Panc1 (cell line): ENCODE results near the gene ADIPOR1. TPM values are rescaled to one million over a fixed set of nuclear protein-coding genes. Genes with fewer than 3 reads are reported as not detected.
"Not testable (repeated sequence)": the region's sequence is repeated elsewhere in the genome, so short reads cannot be mapped to it uniquely, and the experiment has no call there.

ENCODE experiments used
- ATAC-seq: fragments of 200-7000 bp; cut with Tn5 transposase; 2 replicates; pipeline ENCODE4 v1.9.1; 2020; ENCODE audit warnings: mild to moderate bottlenecking, moderate library complexity
- BruUV-seq: library from RNA; stranded (reverse); fragments of 400-500 nt; replicated peaks from 2 replicates; lab custom pipeline; 2021; lab: Mats Ljungman, UMichigan
- CTCF ChIA-PET: fragments of 300-600 bp; sonication (Branson Sonifier 250); formaldehyde crosslinking; loops from one replicate; lab custom pipeline; 2022; ENCODE audit warnings: antibody characterized with exemption; lab: Charles Lee
- POLR2A ChIA-PET: fragments of 300-600 bp; sonication (Branson Sonifier 250); formaldehyde crosslinking; loops from one replicate; lab custom pipeline; 2022; ENCODE audit warnings: antibody characterized with exemption; lab: Charles Lee
- DNase-seq: peaks from one replicate; pipeline ENCODE4 v3.0.0-alpha.2; 2010; ENCODE audit warnings: low read depth, low spot score
- H3K27ac ChIP-seq: 2 replicates; pipeline ENCODE4 v1.5.1; 2011; ENCODE audit warnings: mild to moderate bottlenecking, low read length, inconsistent platforms
- H3K27me3 ChIP-seq: fragments of 200-500 bp; sonication (Bioruptor generic); 2 replicates; pipeline ENCODE4 v1.6.0; 2014; ENCODE audit warnings: low read length, inconsistent platforms; ENCODE audit not compliant: control insufficient read depth, insufficient read depth
- H3K36me3 ChIP-seq: fragments of 200-500 bp; sonication (Bioruptor generic); 2 replicates; pipeline ENCODE4 v1.5.1; 2014; ENCODE audit warnings: inconsistent platforms, mild to moderate bottlenecking, low read length, moderate library complexity; ENCODE audit not compliant: control insufficient read depth, insufficient read depth
- H3K4me1 ChIP-seq: 2 replicates; pipeline ENCODE4 v1.5.1; 2011; ENCODE audit warnings: inconsistent platforms, mild to moderate bottlenecking, low read length, moderate library complexity; ENCODE audit not compliant: control insufficient read depth, insufficient read depth
- H3K4me3 ChIP-seq, 2 experiments: 2 replicates each; pipeline ENCODE4 v1.5.1; 2011 to 2012; ENCODE audit warnings: low read depth in 2 of 2, low read length in 2 of 2, mild to moderate bottlenecking in 2 of 2, inconsistent platforms in 1 of 2, moderate library complexity in 1 of 2
- H3K9me3 ChIP-seq: fragments of 200-500 bp; sonication (Bioruptor generic); 2 replicates; pipeline ENCODE4 v1.5.1; 2014; ENCODE audit warnings: low read depth, mild to moderate bottlenecking, inconsistent platforms, low read length, moderate library complexity; ENCODE audit not compliant: control insufficient read depth, insufficient read depth
- POLR2AphosphoS5 ChIP-seq: IDR thresholded peaks from 2 replicates; pipeline ENCODE4 v1.6.1; 2012; ENCODE audit warnings: mild to moderate bottlenecking, low read depth, low read length, moderate library complexity
- SIN3A ChIP-seq: IDR thresholded peaks from 2 replicates; pipeline ENCODE4 v1.6.1; 2012; ENCODE audit warnings: low read depth, mild to moderate bottlenecking, low read length, moderate library complexity, borderline replicate concordance; ENCODE audit not compliant: insufficient read depth
- TCF7L2 ChIP-seq: IDR thresholded peaks from 2 replicates; pipeline ENCODE4 v1.6.1; 2011; ENCODE audit warnings: mild to moderate bottlenecking, low read depth, low read length, inconsistent platforms
- in situ Hi-C: cut with HindIII; loops from 2 replicates; pipeline ENCODE4 v1.10.0; 2016; ENCODE audit warnings: low sequenced_read_pairs, low pct_unique_long_range_greater_than_20kb
- intact Hi-C: fragments of 100-400 bp; cut with micrococcal nuclease; formaldehyde crosslinking; loops from one replicate; pipeline ENCODE4 v1.10.0; 2022; ENCODE audit not compliant: unreplicated experiment
- total RNA-seq: library from RNA; stranded (reverse); gene quantifications from one replicate; pipeline ENCODE4 v1.2.1, GENCODE V29; 2021; ENCODE audit not compliant: unreplicated experiment
- TF ChIP-seq, protein P1 (sequence below), 2 experiments: IDR thresholded peaks; 2 replicates each; pipeline ENCODE4 v1.6.1; 2011 to 2012; ENCODE audit warnings: low read depth in 2 of 2, control low read depth in 1 of 2, low read length in 1 of 2, mild to moderate bottlenecking in 1 of 2, moderate library complexity in 1 of 2; ENCODE audit not compliant: insufficient read depth in 1 of 2
- TF ChIP-seq, protein P2 (sequence below): fragments of 450-650 bp; IDR thresholded peaks from 2 replicates; pipeline ENCODE4 v1.5.1; 2017; ENCODE audit warnings: mild to moderate bottlenecking

Gene ADIPOR1
- total RNA-seq, 1 experiment from 2014 or later, result 78.2 TPM

DNA sequence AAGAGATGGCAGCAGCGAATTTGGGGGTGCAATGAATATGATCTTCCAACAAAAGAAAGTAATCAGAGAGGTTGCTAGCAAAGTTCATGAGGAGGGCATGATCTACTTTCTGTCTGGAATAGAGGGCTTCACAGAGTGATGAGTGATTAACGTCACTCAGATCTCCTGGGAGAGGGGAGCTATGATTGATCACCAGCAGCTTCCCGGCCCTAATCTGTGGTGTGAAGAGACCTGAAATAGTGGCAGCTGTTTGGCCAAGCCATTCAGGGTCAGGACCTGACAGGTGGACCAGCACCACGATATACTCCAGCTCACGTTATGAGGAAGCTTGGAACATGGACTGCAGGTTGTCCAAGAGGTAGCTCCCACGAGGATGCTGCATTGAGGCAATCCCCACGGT is 29.1 kb upstream of the ADIPOR1 start:
- POLR2A ChIA-PET, result no interaction called here
- H3K27ac ChIP-seq, result no peak overlapping the region
- intact Hi-C loops (no loop called here), in situ Hi-C loops (no loop called here)
- no peaks in the 10 kb centered on the region for H3K4me1 ChIP-seq
- TF ChIP-seq TCF7L2 (no peak), SIN3A (no peak), POLR2AphosphoS5 (no peak)
- TF ChIP-seq, protein P1, sequence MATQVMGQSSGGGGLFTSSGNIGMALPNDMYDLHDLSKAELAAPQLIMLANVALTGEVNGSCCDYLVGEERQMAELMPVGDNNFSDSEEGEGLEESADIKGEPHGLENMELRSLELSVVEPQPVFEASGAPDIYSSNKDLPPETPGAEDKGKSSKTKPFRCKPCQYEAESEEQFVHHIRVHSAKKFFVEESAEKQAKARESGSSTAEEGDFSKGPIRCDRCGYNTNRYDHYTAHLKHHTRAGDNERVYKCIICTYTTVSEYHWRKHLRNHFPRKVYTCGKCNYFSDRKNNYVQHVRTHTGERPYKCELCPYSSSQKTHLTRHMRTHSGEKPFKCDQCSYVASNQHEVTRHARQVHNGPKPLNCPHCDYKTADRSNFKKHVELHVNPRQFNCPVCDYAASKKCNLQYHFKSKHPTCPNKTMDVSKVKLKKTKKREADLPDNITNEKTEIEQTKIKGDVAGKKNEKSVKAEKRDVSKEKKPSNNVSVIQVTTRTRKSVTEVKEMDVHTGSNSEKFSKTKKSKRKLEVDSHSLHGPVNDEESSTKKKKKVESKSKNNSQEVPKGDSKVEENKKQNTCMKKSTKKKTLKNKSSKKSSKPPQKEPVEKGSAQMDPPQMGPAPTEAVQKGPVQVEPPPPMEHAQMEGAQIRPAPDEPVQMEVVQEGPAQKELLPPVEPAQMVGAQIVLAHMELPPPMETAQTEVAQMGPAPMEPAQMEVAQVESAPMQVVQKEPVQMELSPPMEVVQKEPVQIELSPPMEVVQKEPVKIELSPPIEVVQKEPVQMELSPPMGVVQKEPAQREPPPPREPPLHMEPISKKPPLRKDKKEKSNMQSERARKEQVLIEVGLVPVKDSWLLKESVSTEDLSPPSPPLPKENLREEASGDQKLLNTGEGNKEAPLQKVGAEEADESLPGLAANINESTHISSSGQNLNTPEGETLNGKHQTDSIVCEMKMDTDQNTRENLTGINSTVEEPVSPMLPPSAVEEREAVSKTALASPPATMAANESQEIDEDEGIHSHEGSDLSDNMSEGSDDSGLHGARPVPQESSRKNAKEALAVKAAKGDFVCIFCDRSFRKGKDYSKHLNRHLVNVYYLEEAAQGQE (IDR thresholded peaks at IDR 0.05; ENCODE audit: insufficient read depth in 1 of 2, low read depth in 2 of 2, low read length in 1 of 2), result no peak
- TF ChIP-seq, protein P2, sequence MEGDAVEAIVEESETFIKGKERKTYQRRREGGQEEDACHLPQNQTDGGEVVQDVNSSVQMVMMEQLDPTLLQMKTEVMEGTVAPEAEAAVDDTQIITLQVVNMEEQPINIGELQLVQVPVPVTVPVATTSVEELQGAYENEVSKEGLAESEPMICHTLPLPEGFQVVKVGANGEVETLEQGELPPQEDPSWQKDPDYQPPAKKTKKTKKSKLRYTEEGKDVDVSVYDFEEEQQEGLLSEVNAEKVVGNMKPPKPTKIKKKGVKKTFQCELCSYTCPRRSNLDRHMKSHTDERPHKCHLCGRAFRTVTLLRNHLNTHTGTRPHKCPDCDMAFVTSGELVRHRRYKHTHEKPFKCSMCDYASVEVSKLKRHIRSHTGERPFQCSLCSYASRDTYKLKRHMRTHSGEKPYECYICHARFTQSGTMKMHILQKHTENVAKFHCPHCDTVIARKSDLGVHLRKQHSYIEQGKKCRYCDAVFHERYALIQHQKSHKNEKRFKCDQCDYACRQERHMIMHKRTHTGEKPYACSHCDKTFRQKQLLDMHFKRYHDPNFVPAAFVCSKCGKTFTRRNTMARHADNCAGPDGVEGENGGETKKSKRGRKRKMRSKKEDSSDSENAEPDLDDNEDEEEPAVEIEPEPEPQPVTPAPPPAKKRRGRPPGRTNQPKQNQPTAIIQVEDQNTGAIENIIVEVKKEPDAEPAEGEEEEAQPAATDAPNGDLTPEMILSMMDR, result no peak
- no peaks in the 10 kb centered on the region for H3K9me3 ChIP-seq
- no peak overlapping the region for H3K4me3 ChIP-seq
- BruUV-seq, result no TSS peak
- H3K27me3 ChIP-seq, result peaks cover 8% of the 10 kb centered on the region; the same call in 1 of the 2 replicates
- CTCF ChIA-PET, result no interaction called here
- H3K36me3 ChIP-seq, result no peaks in the 10 kb centered on the region
- ATAC-seq, result no peak
- no peak for DNase-seq

DNA sequence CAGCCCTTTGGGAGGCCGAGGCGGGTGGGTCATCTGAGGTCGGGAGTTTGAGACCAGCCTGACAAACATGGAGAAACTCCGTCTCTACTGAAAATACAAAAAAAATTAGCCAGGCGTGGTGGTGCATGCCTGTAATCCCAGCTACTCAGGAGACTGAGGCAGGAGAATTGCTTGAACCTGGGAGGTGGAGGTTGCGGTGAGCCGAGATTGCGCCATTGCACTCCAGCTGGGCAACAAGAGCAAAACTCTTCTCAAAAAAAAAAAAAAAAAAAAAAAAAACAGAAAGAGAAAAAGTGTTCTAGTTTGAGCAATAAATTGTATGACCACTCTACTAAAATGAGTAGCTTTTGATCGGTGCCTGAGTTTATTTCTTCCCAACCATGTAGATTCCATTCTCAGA is 28.0 kb upstream of the ADIPOR1 start:
- H3K27ac ChIP-seq, H3K27me3 ChIP-seq, H3K4me1 ChIP-seq, H3K9me3 ChIP-seq, POLR2A ChIA-PET, DNase-seq, H3K4me3 ChIP-seq, intact Hi-C loops, in situ Hi-C loops, BruUV-seq, CTCF ChIA-PET, H3K36me3 ChIP-seq, ATAC-seq: not testable (repeated sequence)

DNA sequence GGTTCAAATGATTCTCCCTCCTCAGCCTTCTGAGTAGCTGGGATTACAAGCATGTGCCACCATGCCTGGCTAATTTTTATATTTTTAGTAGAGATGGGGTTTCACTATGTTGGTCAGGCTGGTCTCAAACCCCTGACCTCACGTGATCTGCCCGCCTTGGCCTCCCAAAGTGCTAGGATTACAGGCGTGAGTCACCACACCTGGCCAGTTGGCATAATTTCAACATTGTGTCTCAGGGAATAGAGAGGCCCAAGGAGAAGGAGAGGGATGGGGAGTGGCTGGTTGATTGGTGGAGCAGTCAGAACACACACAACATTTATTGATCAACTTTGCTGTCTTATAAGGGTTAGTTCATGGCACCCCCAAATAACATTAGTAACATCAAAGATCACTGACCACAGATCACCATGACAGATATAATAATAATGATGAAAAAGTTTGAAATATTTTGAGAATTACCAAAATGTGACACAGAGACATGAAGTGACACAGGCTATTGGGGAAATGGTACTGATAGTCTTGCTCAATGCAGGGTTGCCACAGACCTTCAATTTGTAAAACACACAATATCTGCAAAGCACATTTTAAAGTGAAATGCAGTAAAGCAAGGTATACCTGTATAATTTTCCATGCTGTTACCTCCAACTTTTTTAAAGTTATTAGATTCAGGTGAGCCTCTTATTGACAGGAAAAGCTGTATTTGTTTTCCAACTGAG is 24.8 kb upstream of the ADIPOR1 start:
- 0 out of 2 replicates have a peak, but pooled peaks cover 3% of the 10 kb centered on the region for H3K27me3 ChIP-seq
- H3K36me3 ChIP-seq, result no peaks in the 10 kb centered on the region
- intact Hi-C loops, result no loop called here
- TF ChIP-seq, protein P2, result no peak
- TF ChIP-seq, protein P1 (IDR thresholded peaks at IDR 0.05; ENCODE audit: insufficient read depth in 1 of 2, low read depth in 2 of 2, low read length in 1 of 2), result no peak
- TF ChIP-seq POLR2AphosphoS5, result no peak
- no peak for TF ChIP-seq TCF7L2
- no peak for TF ChIP-seq SIN3A
- DNase-seq (no peak), ATAC-seq (no peak)
- CTCF ChIA-PET, result interaction anchor here (0.7 kb wide), 1 partner anchor 15 kb away, joined by 13 read pairs; no protein-coding TSS in a partner anchor
- POLR2A ChIA-PET, result no interaction called here
- H3K4me3 ChIP-seq, result no peak overlapping the region
- BruUV-seq, result no TSS peak
- H3K27ac ChIP-seq, result no peak overlapping the region
- H3K9me3 ChIP-seq, result no peaks in the 10 kb centered on the region
- no peaks in the 10 kb centered on the region for H3K4me1 ChIP-seq
- in situ Hi-C loops, result no loop called here
